Esophagus (tissue), 2 donors: ENCODE results near the gene FAM180A. TPM values are rescaled to one million over a fixed set of nuclear protein-coding genes. Genes with fewer than 3 reads are reported as not detected.

Source experiments
- H3K27ac ChIP-seq, 2 donors: one replicate each; pipeline ENCODE4 v1.5.1; 2013; ENCODE audit warnings: low read depth in 2 of 2, mild to moderate bottlenecking in 2 of 2, inconsistent platforms in 1 of 2, low read length in 1 of 2, moderate library complexity in 1 of 2
- H3K27me3 ChIP-seq, 2 donors: one replicate each; pipeline ENCODE4 v1.6.1; 2013; ENCODE audit warnings: low read length in 2 of 2, control low read depth in 1 of 2, mild to moderate bottlenecking in 1 of 2; ENCODE audit not compliant: insufficient read depth in 2 of 2, control insufficient read depth in 1 of 2
- H3K36me3 ChIP-seq, 2 donors: one replicate each; pipeline ENCODE4 v1.6.1; 2013; ENCODE audit warnings: low read length in 1 of 2; ENCODE audit not compliant: control insufficient read depth in 2 of 2, insufficient read depth in 2 of 2
- H3K4me1 ChIP-seq, 2 donors: one replicate each; pipeline ENCODE4 v1.6.1; 2013; ENCODE audit warnings: low read length in 1 of 2; ENCODE audit not compliant: control insufficient read depth in 2 of 2, insufficient read depth in 2 of 2
- H3K4me3 ChIP-seq, 2 donors: one replicate each; pipeline ENCODE4 v1.5.1; 2013; ENCODE audit warnings: low read length in 2 of 2, mild to moderate bottlenecking in 2 of 2, low read depth in 1 of 2, moderate library complexity in 1 of 2
- H3K9me3 ChIP-seq, 2 donors: one replicate each; pipeline ENCODE4 v1.6.1; 2013; ENCODE audit warnings: mild to moderate bottlenecking in 2 of 2, low read depth in 1 of 2, low read length in 1 of 2, moderate library complexity in 1 of 2; ENCODE audit not compliant: control insufficient read depth in 2 of 2, insufficient read depth in 1 of 2
- WGBS, 2 donors: extraction: QIAGEN DNeasy Blood & Tissue Kit; methylation state at CpG; one replicate each; pipeline ENCODE4 v1.1.7; 2013; 5-methylcytosine and 5-hydroxymethylcytosine counted together
- polyA plus RNA-seq, 2 donors: library from polyadenylated mRNA; stranded (reverse); fragments of 200-250 nt; gene quantifications; one replicate each; pipeline ENCODE4 v1.2.3, GENCODE V29; 2013
- donor health status: healthy with polysubstance abuse.
- donor health status: Bipolar disorder and iron deficiency.

FAM180A gene
- polyA plus RNA-seq, 2 donors: 0.55 to 1.3 TPM

- no peaks in the 10 kb centered on the region for H3K27me3 ChIP-seq
- H3K9me3 ChIP-seq: no peaks in the 10 kb centered on the region
- WGBS, 2 donors: 84 to 85% methylated on average over 2 of the region's 2 CpGs
- no peak overlapping the region for H3K27ac ChIP-seq
- peaks cover 0 to 4% of the 10 kb centered on the region in 2 donors for H3K4me1 ChIP-seq
- H3K4me3 ChIP-seq: no peak overlapping the region
- no peaks in the 10 kb centered on the region for H3K36me3 ChIP-seq
Observed at GRCh38 chr7:135718219-135718618, 30.4 kb downstream of the FAM180A start.

GRCh38 chr7:135717693-135718092, 30.9 kb downstream of the FAM180A start:
- WGBS, 2 donors: 80 to 88% methylated on average over 3 of the region's 3 CpGs
- Histone ChIP-seq H3K4me1 (peaks cover 0 to 4% of the 10 kb centered on the region in 2 donors), H3K4me3 (no peak overlapping the region), H3K27ac (no peak overlapping the region), H3K27me3 (no peaks in the 10 kb centered on the region), H3K36me3 (no peaks in the 10 kb centered on the region), H3K9me3 (no peaks in the 10 kb centered on the region)

GRCh38 chr7:135716677-135717238, 31.9 kb downstream of the FAM180A start:
- no peaks in the 10 kb centered on the region for H3K27me3 ChIP-seq
- no peak overlapping the region for H3K4me3 ChIP-seq
- H3K36me3 ChIP-seq: no peaks in the 10 kb centered on the region
- WGBS, 2 donors: 34 to 58% methylated on average over 9 of the region's 9 CpGs
- H3K27ac ChIP-seq: no peak overlapping the region
- no peaks in the 10 kb centered on the region for H3K9me3 ChIP-seq
- peaks cover 0 to 4% of the 10 kb centered on the region in 2 donors for H3K4me1 ChIP-seq

- Histone ChIP-seq H3K36me3 (no peaks in the 10 kb centered on the region), H3K27ac (no peak overlapping the region), H3K27me3 (no peaks in the 10 kb centered on the region), H3K9me3 (no peaks in the 10 kb centered on the region), H3K4me1 (peaks cover 0 to 4% of the 10 kb centered on the region in 2 donors), H3K4me3 (no peak overlapping the region)
- 84 to 94% methylated on average over 1 of the region's 1 CpG for whole genome bisulfite sequencing, 2 donors
Observed at GRCh38 chr7:135715673-135716072, 32.9 kb downstream of the FAM180A start.

- H3K4me3 ChIP-seq: no peak overlapping the region
- no peaks in the 10 kb centered on the region for H3K9me3 ChIP-seq
- H3K27me3 ChIP-seq: no peaks in the 10 kb centered on the region
- no peak overlapping the region for H3K27ac ChIP-seq
- H3K4me1 ChIP-seq: peaks cover 0 to 4% of the 10 kb centered on the region in 2 donors
- no peaks in the 10 kb centered on the region for H3K36me3 ChIP-seq
- WGBS, 2 donors: 93 to 95% methylated on average over 5 of the region's 5 CpGs
Observed at GRCh38 chr7:135715055-135715522, 33.5 kb downstream of the FAM180A start.

- Histone ChIP-seq H3K27me3 (no peaks in the 10 kb centered on the region), H3K4me3 (no peak overlapping the region), H3K4me1 (peaks cover 0 to 4% of the 10 kb centered on the region in 2 donors), H3K27ac (no peak overlapping the region), H3K9me3 (no peaks in the 10 kb centered on the region), H3K36me3 (no peaks in the 10 kb centered on the region)
- WGBS, 2 donors: 62 to 69% methylated on average over 20 of the region's 20 CpGs
Observed at GRCh38 chr7:135714534-135715009, 34.0 kb downstream of the FAM180A start.

GRCh38 chr7:135713836-135714470, 34.7 kb downstream of the FAM180A start:
- Histone ChIP-seq H3K4me1 (peaks cover 0 to 4% of the 10 kb centered on the region in 2 donors), H3K27me3 (no peaks in the 10 kb centered on the region), H3K36me3 (no peaks in the 10 kb centered on the region), H3K4me3 (no peak overlapping the region), H3K9me3 (no peaks in the 10 kb centered on the region), H3K27ac (no peak overlapping the region)
- WGBS, 2 donors: 70 to 71% methylated on average over 4 of the region's 4 CpGs

GRCh38 chr7:135712796-135713195, 35.8 kb downstream of the FAM180A start:
- H3K27me3 ChIP-seq: no peaks in the 10 kb centered on the region
- no peak overlapping the region for H3K27ac ChIP-seq
- no peaks in the 10 kb centered on the region for H3K9me3 ChIP-seq
- no peaks in the 10 kb centered on the region for H3K36me3 ChIP-seq
- H3K4me1 ChIP-seq: peaks cover 4 to 8% of the 10 kb centered on the region in 2 donors
- no peak overlapping the region for H3K4me3 ChIP-seq
- 71 to 72% methylated on average over 7 of the region's 7 CpGs for WGBS, 2 donors

GRCh38 chr7:135712182-135712782, 36.3 kb downstream of the FAM180A start:
- H3K27ac ChIP-seq: no peak overlapping the region
- H3K27me3 ChIP-seq: no peaks in the 10 kb centered on the region
- H3K4me3 ChIP-seq: no peak overlapping the region
- H3K9me3 ChIP-seq: no peaks in the 10 kb centered on the region
- peaks cover 4 to 10% of the 10 kb centered on the region in 2 donors for H3K4me1 ChIP-seq
- WGBS, 2 donors: 59 to 70% methylated on average over 4 of the region's 4 CpGs
- H3K36me3 ChIP-seq: no peaks in the 10 kb centered on the region
